ENCODE results near the gene PLCB3. TPM values are rescaled to one million over a fixed set of nuclear protein-coding genes. Genes with fewer than 3 reads are reported as not detected.

Gene PLCB3
- total RNA-seq, 2 experiments from 2014 or later = 18.1 to 20.4 TPM

DNA sequence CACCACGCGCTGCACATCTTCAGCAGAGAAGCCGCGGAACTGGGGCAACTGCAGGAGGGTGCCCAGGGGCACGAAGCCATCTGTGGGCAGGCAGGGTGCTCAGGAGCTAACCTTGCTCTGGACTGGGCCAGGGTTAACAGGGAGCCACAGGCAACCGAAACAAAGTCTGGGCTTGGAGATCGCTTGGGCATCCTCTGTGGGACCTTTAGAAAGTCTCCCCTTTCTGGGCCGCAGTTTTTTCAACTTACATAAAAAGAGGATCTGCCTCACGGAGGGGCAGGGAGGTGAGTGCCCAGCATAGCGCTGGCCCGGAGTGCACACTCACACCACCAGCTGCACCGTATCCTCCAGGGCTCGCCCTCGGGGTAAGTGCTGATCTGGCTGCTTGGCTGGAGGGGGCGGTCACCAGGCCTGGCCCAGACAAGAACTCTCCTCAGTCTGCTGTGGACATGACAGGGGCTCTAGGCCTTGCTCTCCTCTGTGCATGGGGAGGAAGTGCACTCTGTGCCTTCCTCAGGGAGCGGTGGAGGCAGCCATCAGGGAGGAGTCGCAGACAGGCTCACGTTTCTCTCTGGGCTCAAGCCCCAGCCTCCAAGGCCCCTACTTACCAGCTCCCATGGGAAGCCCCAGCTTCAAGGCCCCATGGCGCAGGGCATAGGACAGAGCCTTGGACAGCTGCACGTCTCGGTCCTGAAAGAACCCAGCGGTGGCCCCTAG is 26.3 kb upstream of the PLCB3 start:
- peaks cover 35% of the 10 kb centered on the region for H3K4me1 Mint-ChIP-seq
- no peaks in the 10 kb centered on the region for H3K9me3 Mint-ChIP-seq (ENCODE audit: low read depth)
- peak overlapping the region; percentile 87 for H3K4me3 Mint-ChIP-seq
- H3K27me3 Mint-ChIP-seq = no peaks in the 10 kb centered on the region
- DNase-seq = no peak
- no peak for ATAC-seq
- H3K27ac Mint-ChIP-seq = peak overlapping the region; percentile 90
- H3K36me3 Mint-ChIP-seq = peaks cover 8% of the 10 kb centered on the region
- CTCF ChIA-PET = interaction anchor here (1.5 to 3.4 kb wide), 5 partner anchors 17 to 78 kb away, joined by 8 to 36 read pairs (median 16); partner anchors contain the start of genes ESRRA, FERMT3 and PPP1R14B

DNA sequence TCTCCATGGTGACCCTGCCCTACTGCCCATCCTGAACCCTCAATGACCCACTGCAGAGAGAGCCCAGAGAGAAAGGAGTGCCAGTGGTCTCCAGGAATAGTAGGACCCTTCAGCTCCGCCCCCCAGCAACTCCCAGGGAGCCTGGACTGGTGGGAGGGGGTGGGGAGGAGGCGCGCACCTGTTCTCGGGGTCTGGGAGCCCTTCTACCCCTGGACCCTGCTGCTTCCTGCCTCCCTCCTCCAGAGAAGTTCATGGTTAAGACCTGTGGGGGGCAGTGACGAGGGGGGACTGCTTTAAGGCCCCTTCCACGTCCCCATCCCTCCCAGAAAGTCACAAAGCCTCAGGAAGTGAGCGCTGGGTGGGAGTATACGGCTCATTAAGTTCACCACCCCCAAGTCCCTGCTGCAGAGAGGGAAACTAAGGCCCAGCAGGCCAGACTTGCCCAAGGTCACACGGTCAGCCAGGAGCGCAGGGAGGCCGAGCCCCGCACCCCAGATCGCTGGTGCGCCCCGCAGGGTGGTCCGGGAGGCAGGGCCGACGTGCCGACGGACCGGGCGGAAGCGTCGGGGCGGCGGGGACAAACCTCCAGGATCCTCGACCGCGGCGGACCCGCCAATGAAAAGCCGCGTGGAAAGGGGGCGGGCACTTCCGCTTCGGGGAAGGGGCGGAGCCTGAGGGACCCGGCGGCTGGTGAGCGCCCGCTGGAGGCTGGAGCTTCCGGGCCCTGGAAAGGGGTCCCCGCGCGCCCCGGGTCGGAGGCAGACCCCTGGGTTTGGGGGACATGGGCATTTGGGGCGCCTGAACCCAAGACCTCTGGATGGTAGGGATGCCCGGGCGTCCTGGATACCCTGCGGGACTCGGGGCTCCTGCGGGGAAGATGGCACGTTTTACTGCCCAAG is 25.5 kb upstream of the PLCB3 start, which contains the start of the genes NUDT22 and TRPT1:
Gene NUDT22 (plus strand): TSS at position 667 of the 899 bp plus-strand sequence. CDS start 379 bp downstream, outside the sequence.
Gene TRPT1 (minus strand): TSS at position 579 of the 899 bp plus-strand sequence. CDS start 326 bp downstream, at position 253.
- CTCF ChIA-PET = interaction anchor here (0.8 to 3.4 kb wide), 17 partner anchors 11 to 1440 kb away, joined by 3 to 36 read pairs (median 6); partner anchors contain the start of genes CCDC88B, ESRRA, FERMT3 and FKBP2
- Mint-ChIP-seq H3K4me1 (peaks cover 35% of the 10 kb centered on the region), H3K4me3 (peak within 1 kb of the TSS; percentile 87), H3K9me3 (ENCODE audit: low read depth) (no peaks in the 10 kb centered on the region), H3K36me3 (peaks cover 6% of the 10 kb centered on the region), H3K27me3 (no peaks in the 10 kb centered on the region), H3K27ac (peak within 1 kb of the TSS; percentile 90)
- ATAC-seq (peak; percentile 71), DNase-seq (peak; percentile 96)

DNA sequence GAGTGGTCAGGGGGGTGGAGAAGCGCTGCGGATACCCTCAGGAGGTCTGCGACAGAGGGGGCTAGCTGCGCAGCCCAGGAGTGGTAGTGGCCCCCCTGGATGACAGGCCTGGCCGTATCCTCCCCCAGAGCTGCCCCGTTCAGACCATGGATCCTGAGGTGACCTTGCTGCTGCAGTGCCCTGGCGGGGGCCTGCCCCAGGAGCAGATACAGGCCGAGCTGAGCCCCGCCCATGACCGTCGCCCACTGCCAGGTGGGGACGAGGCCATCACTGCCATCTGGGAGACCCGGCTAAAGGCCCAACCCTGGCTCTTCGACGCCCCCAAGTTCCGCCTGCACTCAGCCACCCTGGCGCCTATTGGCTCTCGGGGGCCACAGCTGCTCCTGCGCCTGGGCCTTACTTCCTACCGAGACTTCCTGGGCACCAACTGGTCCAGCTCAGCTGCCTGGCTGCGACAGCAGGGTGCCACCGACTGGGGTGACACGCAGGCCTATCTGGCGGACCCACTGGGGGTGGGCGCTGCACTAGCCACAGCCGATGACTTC is 24.8 kb upstream of the PLCB3 start:
- Mint-ChIP-seq H3K4me3 (peak overlapping the region; percentile 87), H3K4me1 (peaks cover 40% of the 10 kb centered on the region), H3K27ac (peak overlapping the region; percentile 88), H3K9me3 (ENCODE audit: low read depth) (no peaks in the 10 kb centered on the region), H3K27me3 (no peaks in the 10 kb centered on the region), H3K36me3 (peaks cover 3% of the 10 kb centered on the region)
- DNase-seq = peak; percentile 85
- peak; percentile 48 for ATAC-seq
- CTCF ChIA-PET = interaction anchor here (0.8 to 3.4 kb wide), 18 partner anchors 10 to 1440 kb away, joined by 3 to 36 read pairs (median 6); partner anchors contain the start of genes CCDC88B, ESRRA, FERMT3 and FKBP2

- Mint-ChIP-seq H3K4me3 (peak overlapping the region; percentile 87), H3K9me3 (ENCODE audit: low read depth) (no peaks in the 10 kb centered on the region), H3K27ac (peak overlapping the region; percentile 88), H3K4me1 (peaks cover 46% of the 10 kb centered on the region), H3K27me3 (no peaks in the 10 kb centered on the region), H3K36me3 (peaks cover 1% of the 10 kb centered on the region)
- DNase-seq (no peak), ATAC-seq (no peak)
- CTCF ChIA-PET = interaction anchor here (1.1 to 3.4 kb wide), 10 partner anchors 9 to 90 kb away, joined by 3 to 36 read pairs (median 10); partner anchors contain the start of genes ESRRA, FERMT3, PLCB3 and PPP1R14B
These were observed 23.8 kb upstream of the PLCB3 start for GRCh38 chr11:64227405-64227956.

- peaks cover 49% of the 10 kb centered on the region for H3K4me1 Mint-ChIP-seq
- H3K9me3 Mint-ChIP-seq (ENCODE audit: low read depth) = no peaks in the 10 kb centered on the region
- ATAC-seq = no peak
- peaks cover 1% of the 10 kb centered on the region for H3K36me3 Mint-ChIP-seq
- H3K27ac Mint-ChIP-seq = peak overlapping the region; percentile 85
- H3K27me3 Mint-ChIP-seq = no peaks in the 10 kb centered on the region
- CTCF ChIA-PET = interaction anchor here (0.6 to 3.5 kb wide), 6 partner anchors 22 to 102 kb away, joined by 3 to 18 read pairs (median 4); partner anchors contain the start of genes FERMT3 and PLCB3
- no peak for DNase-seq
- peak overlapping the region; percentile 76 for H3K4me3 Mint-ChIP-seq
These were observed 22.1 kb upstream of the PLCB3 start for GRCh38 chr11:64229090-64229743.

DNA sequence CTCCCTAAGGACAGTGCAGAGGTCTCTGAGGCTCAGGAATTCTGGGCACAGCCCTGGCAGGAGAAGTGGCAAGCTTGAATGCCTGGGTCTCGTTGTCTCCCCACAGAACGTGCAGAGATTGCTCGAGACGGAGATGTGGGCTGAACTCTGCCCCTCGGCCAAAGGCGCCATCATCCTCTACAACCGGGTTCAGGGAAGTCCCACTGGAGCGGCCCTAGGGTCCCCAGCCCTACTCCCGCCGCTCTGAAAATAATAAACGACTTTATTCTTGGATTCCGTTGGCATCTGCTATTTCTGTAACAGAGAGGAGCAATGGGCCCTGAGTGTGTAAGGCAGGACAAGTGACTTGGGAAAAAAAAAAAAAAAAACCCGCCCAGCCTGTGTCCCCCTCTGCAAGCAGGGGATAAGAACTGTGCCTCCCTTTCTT is 21.6 kb upstream of the PLCB3 start:
- no peaks in the 10 kb centered on the region for H3K9me3 Mint-ChIP-seq (ENCODE audit: low read depth)
- no peaks in the 10 kb centered on the region for H3K27me3 Mint-ChIP-seq
- H3K27ac Mint-ChIP-seq = peak overlapping the region; percentile 85
- DNase-seq = no peak
- ATAC-seq = no peak
- peaks cover 1% of the 10 kb centered on the region for H3K36me3 Mint-ChIP-seq
- H3K4me1 Mint-ChIP-seq = peaks cover 45% of the 10 kb centered on the region
- H3K4me3 Mint-ChIP-seq = peak overlapping the region; percentile 76
- CTCF ChIA-PET = interaction anchor here (1.0 to 3.5 kb wide), 4 partner anchors 23 to 102 kb away, joined by 3 to 18 read pairs (median 4); partner anchors contain the start of gene FERMT3

- H3K4me3 Mint-ChIP-seq = peak within 1 kb of the TSS; percentile 76
- peak within 1 kb of the TSS; percentile 85 for H3K27ac Mint-ChIP-seq
- H3K27me3 Mint-ChIP-seq = no peaks in the 10 kb centered on the region
- DNase-seq (peak; percentile 95), ATAC-seq (peak; percentile 62)
- H3K36me3 Mint-ChIP-seq = peaks cover 1% of the 10 kb centered on the region
- CTCF ChIA-PET = interaction anchor here (1.0 to 3.5 kb wide), 5 partner anchors 15 to 101 kb away, joined by 3 to 18 read pairs (median 5); partner anchors contain the start of gene FERMT3
- H3K4me1 Mint-ChIP-seq = peaks cover 43% of the 10 kb centered on the region
- H3K9me3 Mint-ChIP-seq (ENCODE audit: low read depth) = no peaks in the 10 kb centered on the region
These were observed 21.0 kb upstream of the PLCB3 start, which contains the start of gene DNAJC4 for GRCh38 chr11:64230171-64230984. TSS of gene DNAJC4 (plus strand) at chr11:64230548. CDS start at chr11:64230855, 307 bp downstream.

- no peak for ATAC-seq
- Mint-ChIP-seq H3K9me3 (ENCODE audit: low read depth) (no peaks in the 10 kb centered on the region), H3K4me1 (peaks cover 48% of the 10 kb centered on the region), H3K27ac (peak overlapping the region; percentile 85), H3K4me3 (peak overlapping the region; percentile 76), H3K27me3 (no peaks in the 10 kb centered on the region), H3K36me3 (peaks cover 1% of the 10 kb centered on the region)
- CTCF ChIA-PET = interaction anchor here (1.0 to 3.5 kb wide), 4 partner anchors 10 to 29 kb away, joined by 3 to 18 read pairs (median 4); partner anchors contain the start of genes FERMT3 and FKBP2
- no peak for DNase-seq
These were observed 20.4 kb upstream of the PLCB3 start for GRCh38 chr11:64230985-64231365.

DNA sequence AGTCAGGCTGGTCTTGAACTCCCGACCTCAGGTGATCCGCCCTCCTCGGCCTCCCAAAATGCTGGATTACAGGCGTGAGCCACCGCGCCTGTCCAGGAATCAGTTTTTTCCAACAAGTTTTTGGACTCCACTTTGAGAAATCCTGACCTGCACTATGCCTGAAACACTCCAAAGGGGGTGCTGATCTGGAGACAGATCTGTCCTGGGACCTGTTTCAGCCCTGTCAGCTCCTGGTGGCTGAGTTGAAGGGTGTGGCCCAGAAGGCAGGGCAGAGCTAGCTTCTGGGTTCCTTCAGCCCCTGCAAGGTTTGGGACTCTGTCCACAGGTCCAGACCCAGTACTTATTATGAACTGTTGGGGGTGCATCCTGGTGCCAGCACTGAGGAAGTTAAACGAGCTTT is 19.8 kb upstream of the PLCB3 start:
- Mint-ChIP-seq H3K27ac (no peak overlapping the region), H3K4me1 (peaks cover 48% of the 10 kb centered on the region), H3K9me3 (ENCODE audit: low read depth) (no peaks in the 10 kb centered on the region), H3K4me3 (peak overlapping the region; percentile 76), H3K27me3 (no peaks in the 10 kb centered on the region), H3K36me3 (peaks cover 1% of the 10 kb centered on the region)
- no peak for ATAC-seq
- DNase-seq = no peak
- CTCF ChIA-PET = interaction anchor here (1.0 to 3.5 kb wide), 3 partner anchors 10 to 25 kb away, joined by 4 to 18 read pairs (median 5); partner anchors contain the start of genes FERMT3 and FKBP2

DNA sequence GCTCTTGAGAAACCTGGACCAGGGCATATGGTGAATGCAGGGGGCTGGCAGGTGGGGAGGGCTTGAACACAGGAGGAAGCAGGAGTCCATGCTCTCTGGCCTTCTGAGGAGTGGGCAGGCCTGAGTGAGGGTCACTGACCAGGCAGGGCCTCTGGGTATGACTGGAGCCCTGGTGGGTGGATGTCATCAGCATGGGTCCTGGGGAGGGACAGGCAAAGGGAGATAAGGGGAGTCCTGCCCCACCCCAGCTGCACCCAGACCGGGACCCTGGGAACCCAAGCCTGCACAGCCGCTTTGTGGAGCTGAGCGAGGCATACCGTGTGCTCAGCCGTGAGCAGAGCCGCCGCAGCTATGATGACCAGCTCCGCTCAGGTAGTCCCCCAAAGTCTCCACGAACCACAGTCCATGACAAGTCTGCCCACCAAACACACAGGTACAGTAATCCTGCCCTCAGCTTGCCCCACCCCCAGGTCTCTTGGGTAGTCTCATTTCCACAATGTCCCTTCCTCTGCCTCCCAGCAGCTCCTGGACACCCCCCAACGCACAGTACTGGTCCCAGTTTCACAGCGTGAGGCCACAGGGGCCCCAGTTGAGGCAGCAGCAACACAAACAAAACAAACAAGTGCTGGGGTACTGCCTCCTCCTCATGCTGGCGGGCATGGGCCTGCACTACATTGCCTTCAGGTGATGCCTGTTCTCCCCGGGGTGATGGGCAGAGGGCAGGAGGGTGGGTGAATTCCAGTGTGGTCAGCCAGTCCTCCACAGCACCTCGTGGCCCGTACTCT is 19.0 kb upstream of the PLCB3 start:
- Mint-ChIP-seq H3K4me3 (peak overlapping the region; percentile 76), H3K27ac (peak overlapping the region; percentile 23), H3K27me3 (no peaks in the 10 kb centered on the region), H3K9me3 (ENCODE audit: low read depth) (no peaks in the 10 kb centered on the region), H3K4me1 (peaks cover 45% of the 10 kb centered on the region), H3K36me3 (peaks cover 5% of the 10 kb centered on the region)
- CTCF ChIA-PET = interaction anchor here (1.0 to 3.5 kb wide), 3 partner anchors 9 to 28 kb away, joined by 4 to 18 read pairs (median 5); partner anchors contain the start of genes FERMT3 and FKBP2
- ATAC-seq = no peak
- no peak for DNase-seq

Data from activated CD8-positive, alpha-beta memory T cell treated with anti-CD3 and anti-CD28 coated beads, Interleukin-2, amount 10 ng/mL, durations not matched to agents 7 days and 5 days (primary cell).